Tibial nerve (tissue), 3 donors: ENCODE results near the gene ADAMTS3.

Experiments used
- POLR2A ChIP-seq, 2 donors: fragments of 450-650 bp; IDR thresholded peaks; one replicate each; pipeline ENCODE4 v1.6.1; 2017; ENCODE audit warnings: antibody characterized with exemption in 2 of 2, mild to moderate bottlenecking in 2 of 2, moderate library complexity in 2 of 2
- TF ChIP-seq, protein P1 (sequence below), 5 experiments: fragments of 200-600 bp in 3 of 5; fragments of 450-650 bp in 2 of 5; sonication (generic) in 3 of 5; IDR thresholded peaks; one replicate each; pipeline ENCODE4 v1.5.1; 2016 to 2019; ENCODE audit warnings: antibody characterized with exemption in 5 of 5, mild to moderate bottlenecking in 3 of 5, moderate library complexity in 2 of 5

DNA sequence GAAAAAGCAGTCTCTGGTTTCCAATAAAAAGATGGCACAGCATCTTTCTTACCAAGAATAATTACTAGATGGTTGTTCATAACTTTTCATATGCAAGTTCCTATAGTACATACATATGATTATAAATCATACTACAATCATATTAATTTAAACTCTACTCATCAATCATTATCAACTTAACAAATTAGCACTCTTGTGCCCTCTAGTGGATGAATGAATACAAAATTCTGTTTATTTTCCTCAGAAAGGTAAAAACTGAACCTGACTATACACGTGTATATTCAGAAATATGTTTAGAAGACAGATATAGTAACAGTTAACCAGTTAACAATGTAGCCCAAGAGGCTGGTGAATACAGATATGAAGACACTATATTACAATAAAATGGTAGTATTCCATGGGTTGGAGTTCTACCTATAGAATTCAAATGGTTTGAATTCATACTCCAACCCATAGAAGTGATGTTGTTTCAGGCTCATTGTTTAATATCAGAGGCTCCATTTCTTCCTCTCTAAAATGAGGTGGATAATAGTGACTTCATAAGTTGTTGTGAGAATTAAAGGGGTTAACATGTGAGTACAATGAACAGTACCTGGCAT, 100.0 kb downstream of the ADAMTS3 start:
- no peak for TF ChIP-seq POLR2A (IDR thresholded peaks at IDR 0.05)
- TF ChIP-seq, protein P1, sequence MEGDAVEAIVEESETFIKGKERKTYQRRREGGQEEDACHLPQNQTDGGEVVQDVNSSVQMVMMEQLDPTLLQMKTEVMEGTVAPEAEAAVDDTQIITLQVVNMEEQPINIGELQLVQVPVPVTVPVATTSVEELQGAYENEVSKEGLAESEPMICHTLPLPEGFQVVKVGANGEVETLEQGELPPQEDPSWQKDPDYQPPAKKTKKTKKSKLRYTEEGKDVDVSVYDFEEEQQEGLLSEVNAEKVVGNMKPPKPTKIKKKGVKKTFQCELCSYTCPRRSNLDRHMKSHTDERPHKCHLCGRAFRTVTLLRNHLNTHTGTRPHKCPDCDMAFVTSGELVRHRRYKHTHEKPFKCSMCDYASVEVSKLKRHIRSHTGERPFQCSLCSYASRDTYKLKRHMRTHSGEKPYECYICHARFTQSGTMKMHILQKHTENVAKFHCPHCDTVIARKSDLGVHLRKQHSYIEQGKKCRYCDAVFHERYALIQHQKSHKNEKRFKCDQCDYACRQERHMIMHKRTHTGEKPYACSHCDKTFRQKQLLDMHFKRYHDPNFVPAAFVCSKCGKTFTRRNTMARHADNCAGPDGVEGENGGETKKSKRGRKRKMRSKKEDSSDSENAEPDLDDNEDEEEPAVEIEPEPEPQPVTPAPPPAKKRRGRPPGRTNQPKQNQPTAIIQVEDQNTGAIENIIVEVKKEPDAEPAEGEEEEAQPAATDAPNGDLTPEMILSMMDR (IDR thresholded peaks at IDR 0.05), result peak in 3 of 5 experiments; percentile 17 to 42 (median 24)
